Daoy (cell line): ENCODE data around the gene MRPL2. TPM values are rescaled to one million over a fixed set of nuclear protein-coding genes. Genes with fewer than 3 reads are reported as not detected.
A peak's percentile ranks its signal among the peaks of the same experiment; 100 is the strongest.

ENCODE experiments used
- DNase-seq: peaks from one replicate; pipeline ENCODE4 v3.0.0-alpha.2; 2015; ENCODE audit warnings: low read depth
- total RNA-seq: library from RNA; depleted of rRNA; stranded (reverse); fragments of >200 nt; shearing (Covaris generic); gene quantifications from 2 replicates; pipeline ENCODE4 v1.2.3, GENCODE V29; 2014; rRNA removed

The MRPL2 gene
- 51.3 and 57.0 TPM in 2 replicates for total RNA-seq

- peak; percentile 99 for DNase-seq
These were observed at the start of gene MRPL2, which contains the start of gene KLC4 for GRCh38 chr6:43059168-43060033. TSS of gene MRPL2 (minus strand) at chr6:43059434. CDS start at chr6:43059381, 53 bp downstream. TSS of gene KLC4 (plus strand) at chr6:43059631. CDS start at chr6:43061336, 1,705 bp downstream.

DNA sequence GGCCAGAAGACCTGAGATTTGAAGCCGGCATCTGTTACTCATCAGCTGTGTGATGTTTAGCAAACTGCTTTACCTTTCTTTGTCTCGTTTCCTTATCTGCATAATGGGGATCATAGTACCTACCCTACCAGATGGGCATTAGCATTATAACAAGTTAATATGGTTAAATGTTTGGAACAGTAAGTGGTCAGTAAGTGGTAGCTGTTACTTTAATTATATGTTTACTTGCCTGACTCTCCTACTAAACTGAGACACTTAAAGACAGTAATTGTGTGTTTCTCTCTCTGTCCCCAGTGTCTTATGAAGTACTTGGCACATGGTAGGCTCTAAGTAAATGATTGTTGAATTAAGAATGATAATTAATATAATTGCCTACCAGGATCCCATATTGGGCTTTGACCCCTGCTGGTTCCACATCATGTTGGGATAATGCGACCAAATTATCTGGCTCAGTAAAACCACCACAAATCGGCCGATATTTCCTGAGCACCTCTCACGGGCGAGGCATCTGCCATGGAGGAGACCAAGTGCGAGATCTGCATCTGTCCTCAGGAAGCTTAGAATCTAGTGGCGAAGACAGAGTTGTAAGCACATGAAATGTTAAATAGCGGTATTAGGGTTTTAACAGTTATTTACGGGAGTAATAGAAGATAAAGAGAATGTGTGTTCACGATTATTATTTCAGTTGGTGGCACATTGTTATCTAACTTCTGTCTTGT, 48.3 kb upstream of the MRPL2 start:
- no peak for DNase-seq

GRCh38 chr6:43105538-43106222, 46.4 kb upstream of the MRPL2 start:
- peak; percentile 29 for DNase-seq

- no peak for DNase-seq
These were observed 44.1 kb upstream of the MRPL2 start for GRCh38 chr6:43103253-43103876.

DNA sequence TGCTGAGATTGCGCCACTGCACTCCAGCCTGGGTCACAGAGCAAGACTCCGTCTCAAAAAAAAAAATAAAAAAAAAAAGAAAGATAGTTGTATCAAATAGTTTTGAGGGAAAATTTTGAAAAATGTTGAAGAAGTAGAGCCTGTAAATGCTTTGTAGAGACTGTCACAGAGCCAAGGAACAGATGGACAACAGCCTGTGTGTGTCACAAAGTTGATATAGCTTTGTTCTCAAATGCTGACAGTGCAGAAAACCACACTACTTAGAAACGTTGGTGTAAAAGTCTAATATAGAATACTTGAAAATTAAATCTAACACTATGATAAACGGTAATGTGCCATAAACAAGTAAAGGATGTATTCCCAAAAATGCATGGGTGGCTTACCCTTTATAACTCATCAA, 42.3 kb upstream of the MRPL2 start:
- DNase-seq = no peak

DNA sequence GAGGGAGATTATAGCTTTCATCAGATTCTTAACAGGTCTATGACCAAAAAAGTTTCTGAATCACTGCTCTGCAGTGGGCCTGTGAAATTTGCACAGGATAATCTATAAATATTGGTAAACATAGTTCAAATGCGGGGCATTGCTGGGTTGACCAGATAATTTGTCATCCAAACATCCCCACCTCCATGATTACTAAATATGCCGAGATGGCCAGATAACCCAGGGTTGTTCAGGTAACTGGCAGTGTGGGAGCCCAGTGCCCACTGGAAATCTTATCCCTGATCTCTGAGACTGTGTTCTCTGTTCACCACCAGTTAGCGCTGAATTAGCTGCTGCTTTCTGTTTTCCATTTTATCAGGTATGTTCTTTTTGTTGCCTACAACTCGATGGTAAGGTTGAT, 38.3 kb upstream of the MRPL2 start:
- no peak for DNase-seq

GRCh38 chr6:43097098-43097489, 37.9 kb upstream of the MRPL2 start:
- DNase-seq = no peak

DNA sequence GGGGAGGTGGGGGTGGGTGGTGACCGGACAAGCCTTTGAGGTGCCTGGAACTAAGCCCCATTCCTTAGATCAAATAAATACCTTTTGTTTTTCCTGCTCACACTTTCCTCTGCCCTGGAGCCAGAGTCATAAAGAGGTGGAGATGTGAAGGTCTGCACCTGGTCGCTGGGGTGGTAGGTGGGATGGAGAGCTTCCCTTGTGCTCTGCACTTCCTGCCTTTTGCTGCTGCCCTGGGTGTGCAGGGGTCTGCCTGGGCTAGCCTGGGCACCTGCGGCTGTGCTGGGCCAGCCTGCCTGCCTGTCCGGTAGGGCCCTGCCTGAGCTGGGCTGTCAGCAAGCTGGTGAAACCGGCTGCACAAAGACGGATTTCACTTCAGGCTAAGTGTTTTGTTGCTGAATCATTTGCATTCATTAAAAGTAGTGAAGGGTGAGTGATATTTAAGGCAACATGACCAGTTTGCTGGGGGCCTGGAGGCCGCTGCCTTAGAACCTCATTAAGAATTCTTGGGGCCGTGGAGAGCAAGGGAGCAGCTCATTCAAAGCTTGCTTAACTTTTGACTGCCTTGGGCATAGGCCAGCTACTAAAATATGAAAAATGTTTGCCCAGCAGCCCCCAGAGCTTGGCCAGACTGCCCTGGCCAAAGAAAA, 37.3 kb upstream of the MRPL2 start:
- peak; percentile 77 for DNase-seq

DNA sequence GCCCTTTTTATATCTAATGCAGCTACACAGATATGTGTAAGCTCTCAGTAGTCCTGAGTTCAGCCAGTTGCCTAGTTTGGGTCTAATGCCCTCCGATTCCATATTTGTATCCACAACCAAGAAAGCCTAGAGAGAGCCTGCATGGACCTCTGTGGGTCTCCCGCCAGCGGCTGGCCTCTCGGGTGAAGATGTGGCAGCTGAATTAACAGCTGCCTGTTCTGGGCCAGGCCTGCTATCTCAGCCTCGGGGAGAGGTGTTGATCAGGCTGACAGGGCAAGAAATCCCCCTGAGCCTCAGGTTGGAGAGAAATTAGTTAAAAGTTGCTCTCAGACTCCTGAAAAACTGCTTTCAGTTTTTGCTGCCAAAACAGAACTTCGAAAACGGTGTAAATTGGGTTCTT, 36.7 kb upstream of the MRPL2 start:
- no peak for DNase-seq

GRCh38 chr6:43093436-43094289, 34.4 kb upstream of the MRPL2 start:
- DNase-seq = peak; percentile 71

GRCh38 chr6:43092635-43093034, 33.4 kb upstream of the MRPL2 start:
- DNase-seq = no peak

DNA sequence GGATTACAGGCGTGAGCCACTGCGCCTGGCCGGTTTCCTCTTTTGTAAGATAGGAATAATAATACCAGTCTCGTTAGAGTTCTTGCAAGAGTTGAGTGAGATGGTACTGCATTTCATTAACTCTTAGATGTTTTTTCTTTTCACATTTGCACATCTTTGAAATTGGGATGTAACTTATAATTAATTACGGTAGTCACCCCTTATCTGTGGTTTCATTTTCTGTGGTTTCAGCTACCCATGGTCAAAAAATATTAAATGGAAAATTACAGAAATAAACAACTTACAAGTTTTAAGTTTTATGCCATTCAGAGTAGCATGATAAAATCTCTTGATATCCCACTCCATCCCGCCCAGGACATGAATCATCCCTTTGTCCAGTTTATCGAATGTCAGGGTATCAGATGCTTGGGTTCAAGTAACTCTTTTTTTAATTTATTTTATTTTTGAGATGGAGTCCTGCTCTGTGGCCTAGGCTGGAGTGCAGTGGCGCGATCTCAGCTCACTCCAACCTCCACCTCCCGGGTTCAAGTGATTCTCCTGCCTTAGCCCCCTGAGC, 32.3 kb upstream of the MRPL2 start:
- no peak for DNase-seq

GRCh38 chr6:43091020-43091419, 31.8 kb upstream of the MRPL2 start:
- DNase-seq = no peak

GRCh38 chr6:43090559-43090956, 31.3 kb upstream of the MRPL2 start:
- no peak for DNase-seq

GRCh38 chr6:43089874-43090558, 30.8 kb upstream of the MRPL2 start:
- no peak for DNase-seq

GRCh38 chr6:43089467-43089866, 30.2 kb upstream of the MRPL2 start:
- no peak for DNase-seq

- DNase-seq = peak; percentile 38
These were observed 29.4 kb upstream of the MRPL2 start for GRCh38 chr6:43088654-43089056.

- peak; percentile 41 for DNase-seq
These were observed 26.9 kb upstream of the MRPL2 start for GRCh38 chr6:43086022-43086658.
